ENCODE data around the gene LTF.

The LTF gene

GRCh38 chr3:46420931-46421330, 43.8 kb downstream of the LTF start:
- TF ChIP-seq, protein P1, sequence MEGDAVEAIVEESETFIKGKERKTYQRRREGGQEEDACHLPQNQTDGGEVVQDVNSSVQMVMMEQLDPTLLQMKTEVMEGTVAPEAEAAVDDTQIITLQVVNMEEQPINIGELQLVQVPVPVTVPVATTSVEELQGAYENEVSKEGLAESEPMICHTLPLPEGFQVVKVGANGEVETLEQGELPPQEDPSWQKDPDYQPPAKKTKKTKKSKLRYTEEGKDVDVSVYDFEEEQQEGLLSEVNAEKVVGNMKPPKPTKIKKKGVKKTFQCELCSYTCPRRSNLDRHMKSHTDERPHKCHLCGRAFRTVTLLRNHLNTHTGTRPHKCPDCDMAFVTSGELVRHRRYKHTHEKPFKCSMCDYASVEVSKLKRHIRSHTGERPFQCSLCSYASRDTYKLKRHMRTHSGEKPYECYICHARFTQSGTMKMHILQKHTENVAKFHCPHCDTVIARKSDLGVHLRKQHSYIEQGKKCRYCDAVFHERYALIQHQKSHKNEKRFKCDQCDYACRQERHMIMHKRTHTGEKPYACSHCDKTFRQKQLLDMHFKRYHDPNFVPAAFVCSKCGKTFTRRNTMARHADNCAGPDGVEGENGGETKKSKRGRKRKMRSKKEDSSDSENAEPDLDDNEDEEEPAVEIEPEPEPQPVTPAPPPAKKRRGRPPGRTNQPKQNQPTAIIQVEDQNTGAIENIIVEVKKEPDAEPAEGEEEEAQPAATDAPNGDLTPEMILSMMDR (IDR thresholded peaks at IDR 0.05) = no peak

DNA sequence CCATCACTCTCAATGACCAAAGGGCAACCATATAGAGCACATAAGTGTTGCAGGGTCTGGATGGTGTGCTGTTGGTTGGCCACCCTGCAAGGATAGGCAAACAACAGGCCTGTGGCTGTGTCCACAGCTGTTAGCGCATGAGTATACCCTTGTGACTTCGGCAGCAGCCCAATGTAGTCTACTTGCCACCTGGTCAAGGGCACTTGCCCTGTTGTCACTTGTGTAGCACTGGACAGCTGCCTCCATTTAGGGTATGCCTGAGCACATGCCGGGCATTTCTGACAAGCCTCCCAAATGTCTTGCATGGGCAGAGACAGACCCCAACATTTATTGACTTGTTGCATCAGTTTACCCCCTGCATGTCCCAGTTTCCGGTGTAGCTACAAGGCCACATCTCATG, 44.9 kb downstream of the LTF start:
- Histone ChIP-seq H3K79me2 (no peaks in the 10 kb centered on the region), H3K9me3 (ENCODE audit: control insufficient read depth, low read length) (no peaks in the 10 kb centered on the region), H2AFZ (no peak overlapping the region), H3K36me3 (ENCODE audit: control insufficient read depth, insufficient read depth, low read length) (no peaks in the 10 kb centered on the region), H3K4me3 (ENCODE audit: low read depth, low read length) (no peak overlapping the region), H3K27me3 (ENCODE audit: control insufficient read depth, insufficient read depth, low read length) (no peaks in the 10 kb centered on the region), H3K4me2 (ENCODE audit: low read length) (no peak overlapping the region), H3K4me1 (no peaks in the 10 kb centered on the region), H3K27ac (no peak overlapping the region), H3K9ac (no peak overlapping the region)
- TF ChIP-seq, protein P1 (IDR thresholded peaks at IDR 0.05) = no peak

More at GRCh38 chr3:46420931-46421330, 43.8 kb downstream of the LTF start:
- H3K27ac ChIP-seq = no peak overlapping the region
- H3K9ac ChIP-seq = no peak overlapping the region
- no peaks in the 10 kb centered on the region for H3K4me1 ChIP-seq
- no peaks in the 10 kb centered on the region for H3K27me3 ChIP-seq (ENCODE audit: control insufficient read depth, insufficient read depth, low read length)
- H3K9me3 ChIP-seq (ENCODE audit: control insufficient read depth, low read length) = no peaks in the 10 kb centered on the region
- no peak overlapping the region for H3K4me2 ChIP-seq (ENCODE audit: low read length)
- no peak overlapping the region for H2AFZ ChIP-seq
- H3K36me3 ChIP-seq (ENCODE audit: control insufficient read depth, insufficient read depth, low read length) = no peaks in the 10 kb centered on the region
- H3K4me3 ChIP-seq (ENCODE audit: low read depth, low read length) = no peak overlapping the region
- H3K79me2 ChIP-seq = no peaks in the 10 kb centered on the region

DNA sequence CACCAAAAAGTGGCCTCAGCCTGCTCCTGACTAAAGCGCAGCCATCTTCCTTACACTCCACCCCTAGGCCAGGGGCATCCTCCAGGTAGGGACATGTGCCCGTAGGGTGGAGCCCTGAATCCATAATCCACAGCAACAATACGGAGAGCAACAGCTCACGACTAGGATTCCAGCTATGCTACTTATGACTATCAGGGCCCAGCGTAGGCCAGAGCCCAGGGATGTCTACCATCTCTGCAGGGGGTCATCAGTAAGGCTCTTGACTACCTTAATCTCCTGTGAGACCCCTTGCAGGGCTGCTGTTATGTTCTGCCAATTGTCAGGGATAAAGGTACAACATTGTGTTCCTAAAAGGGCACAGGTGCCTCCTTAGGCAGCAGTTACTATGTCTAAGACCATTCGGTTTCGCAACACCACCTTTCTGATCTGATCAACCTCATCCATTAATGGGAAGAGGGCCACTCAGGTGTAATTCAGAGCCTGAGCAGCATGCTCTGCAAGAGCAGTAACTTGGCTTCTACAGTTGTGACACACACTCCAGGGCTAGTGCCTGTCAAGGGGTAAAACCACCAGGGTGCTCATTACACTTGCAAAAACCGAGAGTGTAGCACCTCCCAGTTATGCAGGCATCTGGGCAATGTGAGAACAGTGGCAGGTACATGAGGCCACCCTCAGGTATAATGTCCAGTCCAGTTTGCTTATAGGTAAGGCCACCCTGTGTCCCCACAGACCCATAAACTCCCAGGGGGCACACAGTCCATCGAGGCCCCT, 46.7 kb downstream of the LTF start:
- Histone ChIP-seq H3K27me3 (ENCODE audit: control insufficient read depth, insufficient read depth, low read length) (no peaks in the 10 kb centered on the region), H2AFZ (no peak overlapping the region), H3K9ac (no peak overlapping the region), H3K9me3 (ENCODE audit: control insufficient read depth, low read length) (no peaks in the 10 kb centered on the region), H3K27ac (no peak overlapping the region), H3K4me2 (ENCODE audit: low read length) (no peak overlapping the region), H3K36me3 (ENCODE audit: control insufficient read depth, insufficient read depth, low read length) (no peaks in the 10 kb centered on the region), H3K79me2 (no peaks in the 10 kb centered on the region), H3K4me3 (ENCODE audit: low read depth, low read length) (no peak overlapping the region), H3K4me1 (no peaks in the 10 kb centered on the region)
- TF ChIP-seq, protein P1 (IDR thresholded peaks at IDR 0.05) = no peak

DNA sequence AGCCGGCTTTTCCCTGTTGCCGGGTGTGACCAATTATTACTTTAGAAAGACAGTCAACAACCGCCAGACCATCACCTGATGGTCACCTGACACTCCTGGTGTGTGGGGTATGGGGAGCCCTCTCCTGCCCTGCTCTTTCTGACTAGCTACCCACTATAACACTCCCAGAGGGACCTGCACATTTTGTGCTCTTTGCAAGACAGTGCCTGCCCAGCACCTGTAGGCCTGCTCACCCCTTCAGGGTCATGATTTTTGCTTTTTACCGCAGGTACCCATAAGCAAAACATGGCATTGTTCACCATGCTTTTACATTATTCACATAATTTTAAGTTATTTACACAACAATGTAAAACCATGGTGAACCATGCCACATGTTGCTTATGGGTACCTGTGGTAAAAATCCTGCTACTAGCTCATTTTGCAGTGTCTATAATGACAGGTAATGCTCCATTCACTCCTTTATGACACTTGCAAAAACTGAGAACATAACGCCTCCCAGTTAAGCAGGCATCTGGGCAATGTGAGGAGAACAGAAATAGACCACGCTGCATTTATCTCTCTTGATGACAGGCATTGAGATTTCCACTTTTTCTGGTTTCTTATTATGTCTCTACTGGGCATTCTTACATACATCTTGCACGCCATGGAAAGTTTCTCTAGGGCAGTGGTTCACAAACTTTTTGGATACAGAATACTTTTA, 47.7 kb downstream of the LTF start:
- Histone ChIP-seq H3K9me3 (ENCODE audit: control insufficient read depth, low read length) (no peaks in the 10 kb centered on the region), H3K27me3 (ENCODE audit: control insufficient read depth, insufficient read depth, low read length) (no peaks in the 10 kb centered on the region), H3K4me2 (ENCODE audit: low read length) (no peak overlapping the region), H3K27ac (no peak overlapping the region), H3K9ac (no peak overlapping the region), H3K79me2 (no peaks in the 10 kb centered on the region), H3K4me1 (no peaks in the 10 kb centered on the region), H2AFZ (no peak overlapping the region), H3K4me3 (ENCODE audit: low read depth, low read length) (no peak overlapping the region), H3K36me3 (ENCODE audit: control insufficient read depth, insufficient read depth, low read length) (no peaks in the 10 kb centered on the region)
- TF ChIP-seq, protein P1 (IDR thresholded peaks at IDR 0.05) = no peak

Measured in parathyroid adenoma (tissue), 2 donors.